DMS 273 treated with DMSO at 0.1 percent for 48 hours (cell line): ENCODE data around the gene STEAP1B.

ENCODE experiments used
- DNase-seq: peaks from one replicate; lab custom pipeline; 2025; lab: John Stamatoyannopoulos, UW

STEAP1B gene

DNA sequence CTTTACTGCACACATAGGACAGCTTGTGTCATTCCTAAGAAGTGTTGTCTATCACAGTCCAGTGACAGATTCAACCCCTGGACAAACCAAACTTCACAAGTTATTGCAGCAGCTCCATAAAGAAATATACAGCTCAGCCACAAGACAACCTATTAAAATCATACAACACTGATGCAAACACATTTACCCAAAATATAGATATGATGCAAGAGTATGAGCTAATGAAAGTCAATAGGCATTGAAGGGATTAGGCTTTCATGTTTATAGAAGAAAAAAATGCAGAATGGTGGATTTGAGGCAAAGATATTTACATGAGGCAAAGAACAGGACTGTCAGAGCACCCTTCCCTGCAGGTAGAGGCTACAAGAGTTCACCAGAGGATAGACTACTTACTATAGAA, 128.1 kb downstream of the STEAP1B start:
- no peak for DNase-seq
